Spleen (tissue), 11 donors: ENCODE data around the gene MYO18B. TPM values are rescaled to one million over a fixed set of nuclear protein-coding genes. Genes with fewer than 3 reads are reported as not detected.

Experiments used
- DNase-seq: peaks from one replicate; pipeline ENCODE4 v3.0.0-alpha.2; 2020
- H3K27ac ChIP-seq, 8 donors: fragments of 200-600 bp; sonication (generic) in 7 of 8; 1 replicate in 4 of 8; 2 replicates in 4 of 8; pipeline versions ENCODE4 v1.5.0 to v1.8.0; 2016 to 2021; ENCODE audit warnings: inconsistent platforms in 4 of 8, mild to moderate bottlenecking in 4 of 8, moderate library complexity in 1 of 8
- H3K27me3 ChIP-seq, 7 donors: fragments of 200-600 bp; sonication (generic) in 6 of 7; replicated peaks in 1 of 7; 1 replicate in 4 of 7; 2 replicates in 3 of 7; pipeline versions ENCODE4 v1.5.0 to v1.8.0; 2016 to 2021; ENCODE audit warnings: inconsistent platforms in 3 of 7, mild to moderate bottlenecking in 1 of 7
- H3K36me3 ChIP-seq, 6 donors: fragments of 200-600 bp; sonication (generic) in 5 of 6; 1 replicate in 4 of 6; 2 replicates in 2 of 6; pipeline versions ENCODE4 v1.5.0 to v1.8.0; 2016 to 2021; ENCODE audit warnings: inconsistent platforms in 2 of 6
- H3K4me1 ChIP-seq, 6 donors: fragments of 200-600 bp; sonication (generic) in 5 of 6; 1 replicate in 3 of 6; 2 replicates in 3 of 6; pipeline versions ENCODE4 v1.5.0 to v1.8.0; 2016 to 2021; ENCODE audit warnings: inconsistent platforms in 3 of 6
- H3K4me3 ChIP-seq, 8 donors: fragments of 200-600 bp; sonication (generic) in 7 of 8; 1 replicate in 4 of 8; 2 replicates in 4 of 8; pipeline versions ENCODE4 v1.5.0 to v1.8.0; 2016 to 2021; ENCODE audit warnings: inconsistent platforms in 4 of 8, mild to moderate bottlenecking in 4 of 8, moderate library complexity in 2 of 8
- H3K9me3 ChIP-seq, 8 donors: fragments of 200-600 bp; sonication (generic) in 7 of 8; 1 replicate in 4 of 8; 2 replicates in 4 of 8; pipeline versions ENCODE4 v1.5.0 to v1.8.0; 2016 to 2021; ENCODE audit warnings: inconsistent platforms in 4 of 8
- POLR2A ChIP-seq, 3 donors: fragments of 450-650 bp; IDR thresholded peaks; one replicate each; pipeline ENCODE4 v1.5.1; 2017; ENCODE audit warnings: antibody characterized with exemption in 3 of 3, mild to moderate bottlenecking in 1 of 3
- POLR2AphosphoS5 ChIP-seq, 3 donors: sonication (generic); formaldehyde crosslinking; IDR thresholded peaks; one replicate each; pipeline ENCODE4 v1.5.1; 2017; ENCODE audit warnings: antibody characterized with exemption in 3 of 3
- WGBS, 5 donors: extraction: QIAGEN DNeasy Blood & Tissue Kit in 3 of 5; methylation state at CpG; one replicate each; pipeline versions ENCODE4 v1.1.5 to v1.1.7; 2013 to 2018; 5-methylcytosine and 5-hydroxymethylcytosine counted together
- intact Hi-C: fragments of 100-400 bp; cut with DNase I; formaldehyde crosslinking; loops from one replicate; pipeline ENCODE4 v1.15.0; 2023; ENCODE audit warnings: low total_unique reads
- polyA plus RNA-seq, 3 donors: library from polyadenylated mRNA; stranded (reverse); fragments of 200-250 nt; gene quantifications; one replicate each; pipeline ENCODE4 v1.2.1, GENCODE V29; 2013
- total RNA-seq, 7 donors: library from RNA; depleted of rRNA in 3 of 7; stranded (reverse); fragments of >200 nt in 3 of 7; fragmentation: NEBNext Ultra II Directional in 4 of 7; extraction: Animal tissue kit (Norgen Biotek cat#: 25700) in 4 of 7; gene quantifications; one replicate each; pipeline versions ENCODE4 v1.1.0 to v1.2.1, GENCODE V29; 2016 to 2021
- TF ChIP-seq, protein P1 (sequence below), 11 experiments: fragments of 200-600 bp in 7 of 11; fragments of 450-650 bp in 4 of 11; sonication (generic) in 4 of 11; IDR thresholded peaks in 8 of 11; conservative IDR thresholded peaks in 3 of 11; 1 replicate in 7 of 11; 2 replicates in 4 of 11; pipeline versions ENCODE4 v1.4.0 to v1.8.0; 2016 to 2021; ENCODE audit warnings: antibody characterized with exemption in 11 of 11, inconsistent platforms in 4 of 11, mild to moderate bottlenecking in 1 of 11
- donor health status: healthy with polysubstance abuse.
- donor health status: DM: no; HTN: no; CAD: no; lungs with moderate emphysema.
- donor health status: DM: no; HTN: no; CAD: no.
- donor health status: Bipolar disorder and iron deficiency.
- donor health status: healthy.
- donor health status: DM: no; HTN: no; CAD: no.
- donor health status: DM: yes; HTN: yes; CAD: no.

The MYO18B gene
- total and polyA plus RNA-seq, 10 donors: under 0.01 to 0.79 (median 0.12) TPM

DNA sequence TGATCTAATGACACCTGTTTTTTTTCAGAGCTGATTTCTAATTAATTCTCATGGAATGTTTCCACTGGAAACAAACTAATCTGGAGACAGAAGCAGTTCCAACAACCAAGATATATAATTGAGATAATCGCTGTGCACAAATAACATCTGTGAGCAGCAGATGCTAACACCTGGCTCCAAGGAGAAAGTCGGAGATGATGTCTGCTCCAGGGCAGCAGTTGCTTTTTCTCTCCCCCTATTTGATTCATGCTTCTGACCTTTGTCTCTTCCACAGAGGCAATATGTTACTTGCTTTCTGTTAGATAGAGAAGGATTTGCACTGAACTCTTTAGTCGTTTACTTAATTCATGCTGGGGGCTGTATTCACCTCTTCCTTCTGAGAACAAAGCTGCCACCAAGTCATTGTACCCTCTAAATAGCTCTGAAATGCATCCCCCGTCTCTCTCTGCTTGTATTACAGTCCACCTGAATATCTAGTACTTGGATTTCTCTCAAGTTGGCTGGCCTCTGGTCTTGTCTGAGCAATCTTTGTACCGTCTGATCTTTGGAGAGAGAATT is 187.4 kb downstream of the MYO18B start:
- Histone ChIP-seq H3K9me3 (peaks cover 0 to 31% (median 2%) of the 10 kb centered on the region in 8 donors), H3K27ac (no peak overlapping the region), H3K27me3 (peaks cover 0 to 77% (median 0%) of the 10 kb centered on the region in 7 donors), H3K4me3 (no peak overlapping the region), H3K36me3 (no peaks in the 10 kb centered on the region), H3K4me1 (no peaks in the 10 kb centered on the region)
- WGBS, 5 donors: 54 to 71% (median 66%) methylated on average over 5 of the region's 5 CpGs
- intact Hi-C loops: no loop called here
- no peak for DNase-seq
- TF ChIP-seq POLR2A (IDR thresholded peaks at IDR 0.05) (no peak), POLR2AphosphoS5 (IDR thresholded peaks at IDR 0.05) (no peak)
- TF ChIP-seq, protein P1, sequence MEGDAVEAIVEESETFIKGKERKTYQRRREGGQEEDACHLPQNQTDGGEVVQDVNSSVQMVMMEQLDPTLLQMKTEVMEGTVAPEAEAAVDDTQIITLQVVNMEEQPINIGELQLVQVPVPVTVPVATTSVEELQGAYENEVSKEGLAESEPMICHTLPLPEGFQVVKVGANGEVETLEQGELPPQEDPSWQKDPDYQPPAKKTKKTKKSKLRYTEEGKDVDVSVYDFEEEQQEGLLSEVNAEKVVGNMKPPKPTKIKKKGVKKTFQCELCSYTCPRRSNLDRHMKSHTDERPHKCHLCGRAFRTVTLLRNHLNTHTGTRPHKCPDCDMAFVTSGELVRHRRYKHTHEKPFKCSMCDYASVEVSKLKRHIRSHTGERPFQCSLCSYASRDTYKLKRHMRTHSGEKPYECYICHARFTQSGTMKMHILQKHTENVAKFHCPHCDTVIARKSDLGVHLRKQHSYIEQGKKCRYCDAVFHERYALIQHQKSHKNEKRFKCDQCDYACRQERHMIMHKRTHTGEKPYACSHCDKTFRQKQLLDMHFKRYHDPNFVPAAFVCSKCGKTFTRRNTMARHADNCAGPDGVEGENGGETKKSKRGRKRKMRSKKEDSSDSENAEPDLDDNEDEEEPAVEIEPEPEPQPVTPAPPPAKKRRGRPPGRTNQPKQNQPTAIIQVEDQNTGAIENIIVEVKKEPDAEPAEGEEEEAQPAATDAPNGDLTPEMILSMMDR (IDR thresholded peaks at IDR 0.05 in 8 of 11, conservative IDR thresholded peaks at IDR 0.05 in 3 of 11): no peak

DNA sequence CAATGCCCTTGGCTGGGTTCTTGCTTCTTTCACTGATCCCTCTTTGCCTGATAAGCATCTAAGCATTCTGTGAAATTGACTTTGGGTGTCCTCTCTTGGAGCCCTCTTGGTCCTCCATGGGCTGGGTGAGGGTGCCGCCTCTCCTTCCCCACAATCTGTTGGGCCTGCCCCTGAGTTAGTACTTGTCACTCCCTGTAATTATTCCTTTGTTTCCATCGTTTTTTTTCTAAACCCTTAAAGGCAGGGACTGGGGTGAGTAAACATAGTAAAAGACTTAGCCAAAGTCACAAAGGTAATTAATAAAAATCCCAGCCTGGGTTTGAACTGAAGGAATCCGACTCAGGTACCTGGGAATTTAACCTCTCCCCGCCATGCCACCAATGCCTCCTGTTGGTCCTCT is 188.1 kb downstream of the MYO18B start:
- no peaks in the 10 kb centered on the region for H3K4me1 ChIP-seq
- no peak overlapping the region for H3K27ac ChIP-seq
- H3K27me3 ChIP-seq: peaks cover 0 to 77% (median 0%) of the 10 kb centered on the region in 7 donors
- intact Hi-C loops: no loop called here
- TF ChIP-seq, protein P1 (IDR thresholded peaks at IDR 0.05 in 8 of 11, conservative IDR thresholded peaks at IDR 0.05 in 3 of 11): no peak
- TF ChIP-seq POLR2AphosphoS5 (IDR thresholded peaks at IDR 0.05) (no peak), POLR2A (IDR thresholded peaks at IDR 0.05) (no peak)
- 60 to 70% (median 67%) methylated on average over 4 of the region's 4 CpGs for WGBS, 5 donors
- H3K9me3 ChIP-seq: peaks cover 0 to 31% (median 2%) of the 10 kb centered on the region in 8 donors
- no peak for DNase-seq
- H3K4me3 ChIP-seq: no peak overlapping the region
- H3K36me3 ChIP-seq: no peaks in the 10 kb centered on the region

DNA sequence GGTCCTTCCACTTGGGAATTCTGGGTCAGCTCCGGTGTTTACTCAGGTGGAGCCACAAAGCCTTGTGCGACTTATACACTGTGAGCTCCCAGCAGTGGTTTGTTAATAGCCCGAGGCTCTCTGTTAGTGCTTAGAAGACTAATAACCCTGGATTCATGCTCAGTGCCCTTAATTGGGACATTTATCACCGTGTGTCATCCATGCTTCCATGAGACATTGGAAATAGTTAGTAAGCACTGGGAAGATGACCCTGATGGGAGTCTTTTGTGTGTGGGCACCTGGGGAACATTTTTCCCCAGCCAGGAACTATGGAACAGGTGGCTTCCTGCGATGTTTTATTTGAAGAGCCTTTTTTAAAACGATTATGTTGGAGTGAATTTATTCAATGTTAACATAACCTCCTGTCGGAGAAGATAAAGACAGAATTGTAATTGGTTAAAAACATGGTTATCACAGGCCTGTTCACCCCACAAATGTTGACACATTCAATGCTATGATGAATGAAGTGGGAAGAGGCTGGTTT is 188.9 kb downstream of the MYO18B start:
- DNase-seq: no peak
- intact Hi-C loops: no loop called here
- Histone ChIP-seq H3K27me3 (peaks cover 0 to 79% (median 0%) of the 10 kb centered on the region in 7 donors), H3K4me1 (no peaks in the 10 kb centered on the region), H3K27ac (no peak overlapping the region), H3K36me3 (no peaks in the 10 kb centered on the region), H3K9me3 (peaks cover 0 to 30% (median 2%) of the 10 kb centered on the region in 8 donors), H3K4me3 (no peak overlapping the region)
- 67 to 76% (median 73%) methylated on average over 5 to 7 of the region's 7 CpGs for WGBS, 5 donors
- TF ChIP-seq POLR2A (IDR thresholded peaks at IDR 0.05): no peak
- TF ChIP-seq POLR2AphosphoS5 (IDR thresholded peaks at IDR 0.05): no peak
- TF ChIP-seq, protein P1 (IDR thresholded peaks at IDR 0.05 in 8 of 11, conservative IDR thresholded peaks at IDR 0.05 in 3 of 11): no peak

DNA sequence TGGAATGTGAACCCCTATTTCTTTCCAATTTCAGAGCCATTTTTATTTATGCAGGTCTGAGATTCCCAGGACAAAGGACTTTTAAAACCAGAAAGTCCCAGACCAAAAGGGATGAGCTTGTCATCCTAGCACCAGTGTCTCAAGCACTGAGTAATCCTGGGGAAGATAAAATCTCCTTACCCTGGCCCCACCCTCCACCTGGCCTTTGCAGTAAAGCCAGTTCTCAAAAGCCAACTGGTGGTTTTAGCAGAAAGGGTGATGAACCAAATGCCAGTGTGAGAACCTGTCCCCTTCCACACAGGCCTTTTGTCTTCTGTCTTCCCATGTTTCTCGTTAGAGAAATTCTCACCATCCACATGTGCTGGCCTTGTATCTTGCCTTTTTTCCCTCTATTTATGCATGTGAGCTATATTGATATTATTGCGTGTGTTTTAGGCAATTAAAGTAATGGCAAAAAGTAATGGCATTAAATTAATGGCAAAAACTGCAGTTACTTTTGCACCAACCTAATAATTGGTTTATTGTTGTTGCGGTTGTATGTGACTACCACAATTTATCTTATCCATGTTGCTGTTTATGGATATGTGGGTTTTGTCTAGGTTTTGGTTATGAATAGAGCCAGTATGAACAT is 191.3 kb downstream of the MYO18B start:
- no peak for DNase-seq
- peaks cover 0 to 24% (median 3%) of the 10 kb centered on the region in 8 donors for H3K9me3 ChIP-seq
- H3K27me3 ChIP-seq: peaks cover 0 to 64% (median 0%) of the 10 kb centered on the region in 7 donors
- TF ChIP-seq POLR2A (IDR thresholded peaks at IDR 0.05) (no peak), POLR2AphosphoS5 (IDR thresholded peaks at IDR 0.05) (no peak)
- TF ChIP-seq, protein P1 (IDR thresholded peaks at IDR 0.05 in 8 of 11, conservative IDR thresholded peaks at IDR 0.05 in 3 of 11): no peak
- no peaks in the 10 kb centered on the region for H3K4me1 ChIP-seq
- no peaks in the 10 kb centered on the region for H3K36me3 ChIP-seq
- no peak overlapping the region for H3K27ac ChIP-seq
- intact Hi-C loops: no loop called here
- 74 to 79% (median 74%) methylated on average over 3 of the region's 3 CpGs for WGBS, 5 donors
- H3K4me3 ChIP-seq: no peak overlapping the region
